ENCODE results near the gene IGFBP7. TPM values are rescaled to one million over a fixed set of nuclear protein-coding genes. Genes with fewer than 3 reads are reported as not detected.

IGFBP7 gene
- total and polyA plus RNA-seq, 2 of the 8 experiments (the other 6 are each of a cell fraction or from before 2014, with no cell fraction given) = 0.17 to 0.48 TPM

GRCh38 chr4:57153207-57153606 lies 43.0 kb upstream of the IGFBP7 start:
- no peak overlapping the region for H3K56ac ChIP-seq (replicated peaks; ENCODE audit: insufficient read length, low read depth, low read length)
- no peak overlapping the region for H2BK15ac ChIP-seq (ENCODE audit: low read length)
- H3K4me2 ChIP-seq (ENCODE audit: insufficient read depth in 1 of 2, low read depth in 2 of 2, low read length in 2 of 2) = no peak overlapping the region
- 95% methylated on average over 3 of the region's 3 CpGs; no CpG with 5 or more reads in 1 of the 2 experiments for WGBS, 2 experiments (ENCODE audit: extremely low coverage in 1 of 2, insufficient coverage in 1 of 2, insufficient read length in 1 of 2, insufficient replicate concordance in 2 of 2, low coverage in 1 of 2, low lambda C conversion rate in 2 of 2, missing lambda C conversion rate in 1 of 2)
- no peak overlapping the region for H2AK5ac ChIP-seq (ENCODE audit: low read depth, low read length)
- TF ChIP-seq SP1 (IDR thresholded peaks at IDR 0.05; ENCODE audit: low read depth, low read length) (no peak), KDM5A (IDR thresholded peaks at IDR 0.05; ENCODE audit: low read length) (no peak), PHF8 (conservative IDR thresholded peaks at IDR 0.05; ENCODE audit: low read depth, low read length) (no peak)
- H2BK120ac ChIP-seq (replicated peaks; ENCODE audit: low read depth, low read length) = no peak overlapping the region
- H3K36me3 ChIP-seq (ENCODE audit: control insufficient read depth in 2 of 4, insufficient read depth in 4 of 4, low read length in 3 of 4) = no peaks in the 10 kb centered on the region; a peak in 1 of 8 replicates
- no peak overlapping the region for H2AFZ ChIP-seq (ENCODE audit: low read length)
- H3K18ac ChIP-seq (ENCODE audit: extremely low read depth, low read length) = no peak overlapping the region
- peaks cover 0 to 16% (median 4%) of the 10 kb centered on the region in 4 experiments; a peak in 5 of 7 replicates for H3K27me3 ChIP-seq (replicated peaks in 1 of 4; ENCODE audit: control insufficient read depth in 3 of 4, extremely low read depth in 1 of 4, insufficient read depth in 3 of 4, low read length in 3 of 4)
- H3K79me1 ChIP-seq (ENCODE audit: low read depth, low read length) = no peaks in the 10 kb centered on the region
- no peak overlapping the region for H3K9ac ChIP-seq (replicated peaks in 1 of 4; ENCODE audit: extremely low read depth in 1 of 4, low read depth in 3 of 4, low read length in 3 of 4)
- H3K9me3 ChIP-seq (ENCODE audit: insufficient read depth in 2 of 2, low read depth in 1 of 2, low read length in 1 of 2) = peaks cover 0 to 5% of the 10 kb centered on the region in 2 experiments; a peak in 3 of 4 replicates
- DNase-seq (ENCODE audit: low read depth in 1 of 2, low spot score in 2 of 2) (no peak), FAIRE-seq (no peak)
- H2BK5ac ChIP-seq (ENCODE audit: low read depth, low read length) = no peak overlapping the region
- H3K14ac ChIP-seq (ENCODE audit: insufficient read length) = no peak overlapping the region
- POLR2A ChIA-PET (ENCODE audit: partially characterized antibody) = no interaction called here
- H3K27ac ChIP-seq (ENCODE audit: low read depth, low read length) = no peak overlapping the region
- H3K4ac ChIP-seq (replicated peaks; ENCODE audit: insufficient read length, low read depth, low read length) = no peak overlapping the region
- no peaks in the 10 kb centered on the region for H4K20me1 ChIP-seq (replicated peaks in 1 of 2; ENCODE audit: control insufficient read depth in 1 of 2, insufficient read depth in 2 of 2, low read length in 2 of 2)
- H3K4me1 ChIP-seq (replicated peaks in 1 of 4; ENCODE audit: control insufficient read depth in 3 of 4, insufficient read depth in 4 of 4, low read length in 3 of 4) = peaks cover 0 to 8% (median 4%) of the 10 kb centered on the region in 4 experiments; a peak in 2 of 7 replicates
- CTCF ChIA-PET (ENCODE audit: partially characterized antibody) = interaction anchor here (2.0 to 2.4 kb wide), 2 partner anchors 10 to 116 kb away, joined by 11 to 25 read pairs; no protein-coding TSS in a partner anchor
- H4K8ac ChIP-seq (ENCODE audit: extremely low read depth, insufficient read depth, low read length) = no peak overlapping the region
- no peaks in the 10 kb centered on the region for H3K79me2 ChIP-seq (ENCODE audit: control insufficient read depth in 1 of 2, insufficient read depth in 2 of 2, low read length in 2 of 2)
- H3K4me3 ChIP-seq (ENCODE audit: extremely low read depth in 1 of 4, insufficient read depth in 2 of 4, low read depth in 3 of 4, low read length in 4 of 4) = no peak overlapping the region
- no peak overlapping the region for H4K91ac ChIP-seq (replicated peaks; ENCODE audit: insufficient read length, low read length)
- no peak overlapping the region for H3K23ac ChIP-seq (ENCODE audit: insufficient read length)
- H4K5ac ChIP-seq (ENCODE audit: insufficient read length, low read depth, low read length) = no peak overlapping the region
- no peaks in the 10 kb centered on the region for H3K23me2 ChIP-seq (ENCODE audit: low read depth, low read length)
- H2BK12ac ChIP-seq (ENCODE audit: low read depth, low read length) = no peak overlapping the region
- H2BK20ac ChIP-seq (ENCODE audit: low read length) = no peak overlapping the region
